K562 (cell line): ENCODE results near the gene KCTD17. TPM values are rescaled to one million over a fixed set of nuclear protein-coding genes. Genes with fewer than 3 reads are reported as not detected.

Experiments used
- ATAC-seq: fragments of 200-7000 bp; cut with Tn5 transposase; 3 replicates; pipeline ENCODE4 v1.9.1; 2020; ENCODE audit warnings: moderate library complexity
- BruUV-seq: library from RNA; stranded (reverse); fragments of 400-500 nt; replicated peaks from 2 replicates; lab custom pipeline; 2021; lab: Mats Ljungman, UMichigan
- CTCF ChIA-PET: fragments of 300-600 bp; formaldehyde crosslinking; extraction: SDS; loops from one replicate; lab custom pipeline; 2021; ENCODE audit warnings: low intra/inter-chr PET ratio; lab: Yijun Ruan, JAX
- POLR2A ChIA-PET: fragments of 300-600, 350-650 bp; sonication (Branson Sonifier 250); formaldehyde crosslinking; extraction: SDS; loops from one replicate; lab custom pipeline; 2021; ENCODE audit warnings: antibody characterized with exemption, inconsistent platforms; lab: Yijun Ruan, JAX
- DNase-seq, 4 experiments: peaks; one replicate each; pipeline versions ENCODE4 v3.0.0 to v3.0.0-alpha.2; 2011 to 2018; ENCODE audit warnings: low spot score in 3 of 4, mixed read lengths in 3 of 4; ENCODE audit errors: extremely low read depth in 1 of 4
- FAIRE-seq: peaks from 2 replicates; lab custom pipeline; 2011; peaks lifted over from hg19 to GRCh38; lab: Jason Lieb, UNC
- H2AFZ ChIP-seq: 2 replicates; pipeline ENCODE4 v1.6.0; 2011; ENCODE audit warnings: low read depth, low read length, control low read depth, inconsistent platforms
- H3K27ac ChIP-seq: fragments of 200-600 bp; 3 replicates; pipeline ENCODE4 v1.8.0; 2011; ENCODE audit warnings: low read depth, mild to moderate bottlenecking, control low read depth, inconsistent platforms, low read length, moderate library complexity, mixed read lengths; ENCODE audit errors: extremely low read depth
- H3K27me3 ChIP-seq, 2 experiments: fragments of 300-600 bp in 1 of 2; 2 replicates in 1 of 2; 3 replicates in 1 of 2; pipeline versions ENCODE4 v1.6.0 to v1.8.0; 2011; ENCODE audit warnings: inconsistent platforms in 2 of 2, low read length in 2 of 2, mild to moderate bottlenecking in 1 of 2, mixed read lengths in 1 of 2, moderate library complexity in 1 of 2; ENCODE audit not compliant: control insufficient read depth in 2 of 2, insufficient read depth in 2 of 2
- H3K36me3 ChIP-seq: fragments of 300-600 bp; 3 replicates; pipeline ENCODE4 v1.8.0; 2011; ENCODE audit warnings: mild to moderate bottlenecking, low read length, inconsistent platforms; ENCODE audit not compliant: control insufficient read depth, insufficient read depth
- H3K4me1 ChIP-seq, 2 experiments: fragments of 200-600 bp in 1 of 2; replicated peaks in 1 of 2; 2 replicates in 1 of 2; 3 replicates in 1 of 2; pipeline versions ENCODE4 v1.5.1 to v1.8.0; 2011; ENCODE audit warnings: inconsistent platforms in 2 of 2, low read length in 2 of 2, mild to moderate bottlenecking in 1 of 2, mixed read lengths in 1 of 2, moderate library complexity in 1 of 2; ENCODE audit not compliant: control insufficient read depth in 2 of 2, insufficient read depth in 2 of 2
- H3K4me2 ChIP-seq: 2 replicates; pipeline ENCODE4 v1.6.1; 2011; ENCODE audit warnings: low read length, control low read depth, inconsistent platforms, mixed read lengths; ENCODE audit not compliant: insufficient read depth
- H3K4me3 ChIP-seq: fragments of 200-600 bp; sonication (generic), shearing (Covaris generic); 2 replicates; pipeline ENCODE4 v1.5.1; 2016; ENCODE audit warnings: control low read depth, inconsistent platforms
- H3K79me2 ChIP-seq: fragments of 200-600 bp; 3 replicates; pipeline ENCODE4 v1.8.0; 2011; ENCODE audit warnings: low read length, inconsistent platforms; ENCODE audit not compliant: control insufficient read depth, insufficient read depth
- H3K9ac ChIP-seq, 2 experiments: 2 replicates each; pipeline versions ENCODE4 v1.6.0 to v1.6.1; 2011; ENCODE audit warnings: low read depth in 2 of 2, low read length in 2 of 2, control low read depth in 1 of 2, inconsistent platforms in 1 of 2, mild to moderate bottlenecking in 1 of 2, mixed read lengths in 1 of 2; ENCODE audit not compliant: insufficient read depth in 1 of 2
- H3K9me1 ChIP-seq: one replicate; pipeline ENCODE4 v1.6.0; 2011; ENCODE audit warnings: inconsistent platforms, mild to moderate bottlenecking, low read length, moderate library complexity; ENCODE audit not compliant: control insufficient read depth, insufficient read depth
- H3K9me3 ChIP-seq: replicated peaks from 2 replicates; pipeline ENCODE4 v1.5.1; 2011; ENCODE audit warnings: low read depth, low read length, inconsistent platforms; ENCODE audit not compliant: control insufficient read depth, insufficient read depth
- H4K20me1 ChIP-seq: replicated peaks from 2 replicates; pipeline ENCODE4 v1.6.1; 2011; ENCODE audit warnings: low read length, inconsistent platforms, mixed read lengths; ENCODE audit not compliant: control insufficient read depth, insufficient read depth
- CBX5 ChIP-seq: IDR thresholded peaks from 2 replicates; pipeline ENCODE4 v1.6.1; 2014; ENCODE audit warnings: low read depth, borderline replicate concordance
- CTBP1 ChIP-seq: fragments of 450-650 bp; IDR thresholded peaks from 2 replicates; pipeline ENCODE4 v1.6.1; 2016; ENCODE audit warnings: borderline replicate concordance
- EP400 ChIP-seq: fragments of 450-650 bp; IDR thresholded peaks from 2 replicates; pipeline ENCODE4 v1.6.1; 2017; ENCODE audit warnings: antibody characterized with exemption, mild to moderate bottlenecking, moderate library complexity
- MTA3 ChIP-seq: fragments of 450-650 bp; formaldehyde crosslinking; IDR thresholded peaks from 2 replicates; pipeline ENCODE4 v1.6.1; 2017; ENCODE audit warnings: mild to moderate bottlenecking, borderline replicate concordance
- NRF1 ChIP-seq, 2 experiments: fragments of 450-650 bp; IDR thresholded peaks in 1 of 2; conservative IDR thresholded peaks in 1 of 2; 2 replicates each; pipeline ENCODE4 v1.6.1; 2014; ENCODE audit warnings: mild to moderate bottlenecking in 2 of 2
- POLR3G ChIP-seq: IDR thresholded peaks from 2 replicates; pipeline ENCODE4 v1.6.1; 2011; ENCODE audit not compliant: insufficient read length, insufficient replicate concordance; ENCODE audit errors: extremely low read depth
- PREB ChIP-seq: sonication (generic); formaldehyde crosslinking; IDR thresholded peaks from 2 replicates; pipeline ENCODE4 v1.8.1; 2023; ENCODE audit warnings: mild to moderate bottlenecking, missing genetic modification reagents
- RB1 ChIP-seq: fragments of 450-650 bp; IDR thresholded peaks from 2 replicates; pipeline ENCODE4 v1.6.1; 2017; ENCODE audit warnings: low read depth, mild to moderate bottlenecking
- SAFB ChIP-seq: fragments of 200-400 bp; formaldehyde crosslinking; IDR thresholded peaks from 2 replicates; pipeline ENCODE4 v1.6.1; 2017; ENCODE audit warnings: low read depth, low read length, borderline replicate concordance
- SRSF3 ChIP-seq: fragments of 200-400 bp; formaldehyde crosslinking; IDR thresholded peaks from 2 replicates; pipeline ENCODE4 v1.6.1; 2016; ENCODE audit warnings: mild to moderate bottlenecking, low read length, moderate library complexity; ENCODE audit not compliant: insufficient read depth
- SUPT5H ChIP-seq: fragments of 450-650 bp; IDR thresholded peaks from 2 replicates; pipeline ENCODE4 v1.6.1; 2016
- VEZF1 ChIP-seq: fragments of 200-800 bp; sonication (Bioruptor generic); IDR thresholded peaks from 2 replicates; pipeline ENCODE4 v1.6.1; 2017; ENCODE audit warnings: missing genetic modification characterization, missing compliant biosample characterization
- ZBTB2 ChIP-seq: fragments of 450-650 bp; IDR thresholded peaks from 2 replicates; pipeline ENCODE4 v1.6.1; 2016; ENCODE audit warnings: antibody characterized with exemption
- ZBTB7A ChIP-seq: IDR thresholded peaks from 2 replicates; pipeline ENCODE4 v1.6.1; 2011; ENCODE audit warnings: low read depth, mild to moderate bottlenecking, low read length, moderate library complexity, borderline replicate concordance; ENCODE audit not compliant: control insufficient read depth
- ZNF766 ChIP-seq: fragments of 200-800 bp; sonication (Bioruptor generic); conservative IDR thresholded peaks from 2 replicates; pipeline ENCODE4 v1.6.1; 2016; ENCODE audit warnings: missing genetic modification characterization, missing compliant biosample characterization
- WGBS: fragments of 100-300 bp; shearing (Covaris generic); methylation state at CpG from one replicate; pipeline ENCODE4 v1.1.6; 2016; ENCODE audit warnings: low coverage, mixed read lengths; ENCODE audit not compliant: insufficient coverage; ENCODE audit errors: missing lambda C conversion rate; 5-methylcytosine and 5-hydroxymethylcytosine counted together
- in situ Hi-C: fragments of 300-500 bp; cut with MboI; formaldehyde crosslinking; loops from 4 replicates; pipeline ENCODE4 v1.15.0; 2018; ENCODE audit warnings: inconsistent platforms, mixed read lengths
- intact Hi-C: fragments of 100-400 bp; cut with micrococcal nuclease; formaldehyde crosslinking; loops from 2 replicates; pipeline ENCODE4 v1.14.2; 2022
- polyA plus RNA-seq, 8 experiments: library from polyadenylated mRNA; depleted of rRNA in 4 of 8; stranded (reverse) in 5 of 8; unstranded in 3 of 8; fragments of >200 nt; fragmentation: Nextera tagmentation in 2 of 8; fragmentation: Illumina TruSeq in 1 of 8; extraction: Ambion mirVana in 2 of 8; extraction: Trizol in 1 of 8; gene quantifications; 2 replicates each; pipeline versions ENCODE4 v1.2.1 to v1.2.3, GENCODE V29; 2011 to 2014; ENCODE audit warnings: inconsistent platforms in 1 of 8, missing spikeins in 1 of 8
- total RNA-seq, 7 experiments: library from RNA; depleted of rRNA in 6 of 7; stranded (reverse); fragments of >200 nt in 6 of 7; fragmentation: Illumina TruSeq in 2 of 7; extraction: Trizol in 2 of 7; gene quantifications; 2 replicates each; pipeline versions ENCODE4 v1.2.1 to v1.2.3, GENCODE V29; 2011 to 2021; ENCODE audit warnings: low replicate concordance in 1 of 7

Gene KCTD17
- total and polyA plus RNA-seq, 9 of the 15 experiments (the other 6 are each of a cell fraction or from before 2014, with no cell fraction given) = 0.22 to 0.90 (median 0.49) TPM; not detected in 2

- TF ChIP-seq PREB (no peak), SUPT5H (0 out of 2 replicates have a peak, but pooled peaks have one; percentile 3), NRF1 (conservative IDR thresholded peaks at IDR 0.05 in 1 of 2, IDR thresholded peaks at IDR 0.05 in 1 of 2) (peak; percentile 55 to 60)
Observed at GRCh38 chr22:37018815-37019308, 32.7 kb upstream of the KCTD17 start (continued).

DNA sequence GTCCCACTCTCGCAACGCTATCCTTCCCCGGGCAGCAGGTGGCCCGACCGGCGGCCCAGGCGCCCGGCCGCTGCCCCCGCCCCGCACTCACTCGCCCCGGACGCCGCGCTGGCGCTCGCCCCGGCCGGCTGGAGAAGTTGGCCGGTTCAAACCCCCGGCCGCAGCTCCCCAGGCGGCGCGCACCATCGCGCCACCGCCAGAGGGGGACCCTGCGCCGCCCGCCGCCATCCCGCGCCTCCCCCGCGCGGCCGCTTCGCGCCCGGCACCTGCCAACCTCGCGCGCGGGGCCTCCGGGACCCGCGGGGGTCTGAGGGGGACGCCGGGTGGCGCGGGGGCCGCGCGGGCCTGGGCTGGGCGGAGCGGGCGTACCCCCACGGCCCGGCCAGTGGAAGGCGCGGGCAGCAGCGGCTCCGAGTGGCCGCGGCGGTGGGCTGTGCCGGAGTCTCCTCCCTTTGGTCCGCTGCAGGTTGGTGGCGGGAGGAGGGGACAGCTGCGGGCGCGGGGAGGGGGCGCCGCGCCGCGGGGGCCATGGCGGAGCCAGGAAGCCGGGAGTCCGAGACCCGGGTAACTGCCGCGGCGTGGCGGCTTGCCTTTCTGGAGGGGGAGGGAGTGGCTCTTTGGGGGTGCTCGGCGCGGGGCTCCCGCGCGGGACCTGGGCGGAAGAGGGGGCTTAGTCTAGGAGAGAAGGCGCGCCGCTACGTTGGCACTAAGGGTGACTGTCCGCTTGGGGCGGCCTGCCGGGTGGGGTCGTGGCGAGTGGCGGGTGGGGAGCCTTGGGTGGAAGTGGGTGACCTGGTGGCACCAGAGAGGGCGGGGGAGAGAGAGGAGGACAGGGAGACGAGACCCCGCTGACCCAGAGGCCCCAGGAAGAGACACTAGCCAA is 32.0 kb upstream of the KCTD17 start, which contains the start of the genes MPST and TST:
MPST (plus strand) TSS at position 434 of the 883 bp plus-strand sequence; CDS start at position 529, 95 bp downstream.
TST (minus strand) TSS at position 139 of the 883 bp plus-strand sequence. CDS start 715 bp downstream, outside the sequence.
- no peak for FAIRE-seq
- peaks cover 28 to 56% of the 10 kb centered on the region in 2 experiments; a peak in 4 of 5 replicates for H3K4me1 ChIP-seq
- no peaks in the 10 kb centered on the region for H3K9me1 ChIP-seq
- ChIA-PET POLR2A (interaction anchor here (0.6 to 1.3 kb wide), 4 partner anchors 10 to 55 kb away, joined by 3 to 6 read pairs (median 4); no protein-coding TSS in a partner anchor), CTCF (no interaction called here)
- H3K4me2 ChIP-seq = peak within 1 kb of the TSS; percentile 94
- no peaks in the 10 kb centered on the region for H3K9me3 ChIP-seq
- in situ Hi-C loops (no loop called here), intact Hi-C loops (no loop called here)
- H3K4me3 ChIP-seq = peak within 1 kb of the TSS; percentile 90
- 3% methylated on average over 6 of the region's 107 CpGs for WGBS
- peak within 1 kb of the TSS; percentile 83 to 95 for H3K9ac ChIP-seq
- H4K20me1 ChIP-seq = peaks cover 6% of the 10 kb centered on the region
- peak; percentile 77 to 82 (median 81) for DNase-seq
- H3K79me2 ChIP-seq = peaks cover 52% of the 10 kb centered on the region
- H3K27me3 ChIP-seq = no peaks in the 10 kb centered on the region
- H3K27ac ChIP-seq = peak within 1 kb of the TSS; percentile 87
- peak; percentile 77 for ATAC-seq
- no TSS peak for BruUV-seq
- H3K36me3 ChIP-seq = peaks cover 37% of the 10 kb centered on the region; the same call in 2 of the 3 replicates
- H2AFZ ChIP-seq = peak within 1 kb of the TSS; percentile 90
- TF ChIP-seq MTA3 (no peak), CTBP1 (peak; percentile 9; the same call in 1 of the 2 replicates), RB1 (peak; percentile 63), EP400 (peak; percentile 42; the same call in 1 of the 2 replicates), SRSF3 (no peak), ZBTB2 (0 out of 2 replicates have a peak, but pooled peaks have one; percentile 24), SAFB (peak; percentile 38; the same call in 1 of the 2 replicates), POLR3G (no peak), VEZF1 (peak; percentile 84), ZBTB7A (peak; percentile 74; the same call in 1 of the 2 replicates), CBX5 (no peak), ZNF766 (CRISPR knock-in tag) (peak; percentile 41; the same call in 1 of the 2 replicates)
